Measurements from ENCODE around the gene ARHGAP42.

DNA sequence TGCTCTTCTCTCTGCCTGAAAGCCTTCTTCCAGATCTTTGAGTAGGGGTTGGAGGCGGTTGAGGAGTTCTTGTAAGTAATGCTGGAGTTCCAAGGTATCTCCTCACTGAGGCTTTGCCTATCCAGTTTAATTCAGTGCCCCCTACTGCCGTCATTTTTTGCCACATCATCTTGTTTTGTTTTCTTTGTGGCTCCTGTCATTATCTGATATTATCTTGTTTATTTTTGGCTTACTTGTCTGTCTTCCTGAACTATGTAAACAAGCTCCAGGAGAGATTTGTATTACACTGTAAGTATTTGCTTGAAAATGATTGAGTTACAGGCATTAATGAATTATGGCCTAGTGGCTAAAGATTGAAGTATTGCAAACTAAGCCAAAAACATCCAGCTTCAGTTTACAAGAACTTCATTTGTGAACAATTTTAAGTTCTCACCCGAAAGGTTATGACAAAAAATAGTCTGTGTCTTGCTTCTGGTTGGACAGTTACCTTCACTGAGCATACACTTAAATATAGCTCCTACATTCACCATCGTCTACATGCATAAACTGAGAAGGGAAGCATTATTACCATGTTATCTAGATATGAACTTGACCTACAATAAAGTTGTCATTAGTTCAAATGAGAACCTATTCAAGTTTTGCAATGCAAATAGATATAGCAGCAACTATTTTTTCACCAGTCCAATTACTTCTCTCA lies 154.8 kb downstream of the ARHGAP42 start:
- TF ChIP-seq RAD21 (IDR thresholded peaks at IDR 0.05; ENCODE audit: low read length): no peak
- no peak for TF ChIP-seq BHLHE40 (IDR thresholded peaks at IDR 0.05; ENCODE audit: low read depth, low read length)

Measured in IMR-90 (cell line).